Measurements from ENCODE around the gene ACSL5. TPM values are rescaled to one million over a fixed set of nuclear protein-coding genes. Genes with fewer than 3 reads are reported as not detected.

The ACSL5 gene
- polyA plus RNA-seq, 1 of the 3 experiments (the other 2 are of a cell fraction), result 0.08 TPM

DNA sequence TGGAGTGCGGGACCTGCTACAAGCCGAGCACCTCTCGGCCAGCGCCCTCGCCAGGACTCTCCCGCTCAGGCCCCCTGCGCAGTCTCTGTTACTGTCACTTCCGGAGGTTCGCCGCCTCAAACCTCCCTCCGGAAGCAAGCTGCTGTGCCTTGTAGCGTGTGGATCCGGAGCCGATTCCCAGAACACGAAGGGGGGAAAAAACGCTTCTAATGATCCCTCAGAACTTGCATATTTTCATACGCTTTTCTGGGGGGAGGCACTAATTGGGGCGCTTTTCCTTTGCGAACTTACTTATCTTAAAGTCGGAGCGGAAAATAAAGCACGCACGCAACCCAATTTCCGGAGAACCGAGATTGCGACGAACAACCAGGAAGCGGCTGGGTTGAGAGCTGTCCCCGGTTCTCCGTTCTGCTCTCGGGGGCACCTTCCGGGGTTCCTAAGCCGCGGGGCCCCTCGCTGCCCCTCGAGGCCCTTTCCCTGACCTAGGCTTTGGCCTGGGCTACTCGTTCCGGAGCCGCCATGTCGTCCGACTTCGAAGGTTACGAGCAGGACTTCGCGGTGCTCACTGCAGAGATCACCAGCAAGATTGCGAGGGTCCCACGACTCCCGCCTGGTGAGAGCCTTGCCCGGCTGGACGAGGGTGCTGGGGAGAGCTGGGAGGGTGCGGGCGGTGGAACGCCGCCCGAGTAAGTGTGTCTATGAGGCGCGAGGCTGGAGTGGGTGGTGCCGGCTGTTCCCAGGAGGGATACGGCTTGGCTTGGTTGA is 73.1 kb downstream of the ACSL5 start, which contains the start of the genes VTI1A and ZDHHC6 (continued):
- no peak for TF ChIP-seq RXRA (IDR thresholded peaks at IDR 0.05; ENCODE audit: borderline replicate concordance, low read depth)
- TF ChIP-seq TAF1 (IDR thresholded peaks at IDR 0.05; ENCODE audit: borderline replicate concordance, low read depth, low read length), result peak; percentile 43
- no peak for TF ChIP-seq EZH2phosphoT487 (IDR thresholded peaks at IDR 0.05; ENCODE audit: borderline replicate concordance, low read depth)
- no peak for TF ChIP-seq RAD21 (IDR thresholded peaks at IDR 0.05; ENCODE audit: low read length)
- TF ChIP-seq, protein P1, sequence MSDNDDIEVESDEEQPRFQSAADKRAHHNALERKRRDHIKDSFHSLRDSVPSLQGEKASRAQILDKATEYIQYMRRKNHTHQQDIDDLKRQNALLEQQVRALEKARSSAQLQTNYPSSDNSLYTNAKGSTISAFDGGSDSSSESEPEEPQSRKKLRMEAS (IDR thresholded peaks at IDR 0.05; ENCODE audit: low read depth), result peak; percentile 59; the same call in 1 of the 2 replicates
- no peak for TF ChIP-seq FOXJ3 (CRISPR knock-in tag; IDR thresholded peaks at IDR 0.05)
- TF ChIP-seq, protein P2, sequence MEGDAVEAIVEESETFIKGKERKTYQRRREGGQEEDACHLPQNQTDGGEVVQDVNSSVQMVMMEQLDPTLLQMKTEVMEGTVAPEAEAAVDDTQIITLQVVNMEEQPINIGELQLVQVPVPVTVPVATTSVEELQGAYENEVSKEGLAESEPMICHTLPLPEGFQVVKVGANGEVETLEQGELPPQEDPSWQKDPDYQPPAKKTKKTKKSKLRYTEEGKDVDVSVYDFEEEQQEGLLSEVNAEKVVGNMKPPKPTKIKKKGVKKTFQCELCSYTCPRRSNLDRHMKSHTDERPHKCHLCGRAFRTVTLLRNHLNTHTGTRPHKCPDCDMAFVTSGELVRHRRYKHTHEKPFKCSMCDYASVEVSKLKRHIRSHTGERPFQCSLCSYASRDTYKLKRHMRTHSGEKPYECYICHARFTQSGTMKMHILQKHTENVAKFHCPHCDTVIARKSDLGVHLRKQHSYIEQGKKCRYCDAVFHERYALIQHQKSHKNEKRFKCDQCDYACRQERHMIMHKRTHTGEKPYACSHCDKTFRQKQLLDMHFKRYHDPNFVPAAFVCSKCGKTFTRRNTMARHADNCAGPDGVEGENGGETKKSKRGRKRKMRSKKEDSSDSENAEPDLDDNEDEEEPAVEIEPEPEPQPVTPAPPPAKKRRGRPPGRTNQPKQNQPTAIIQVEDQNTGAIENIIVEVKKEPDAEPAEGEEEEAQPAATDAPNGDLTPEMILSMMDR (IDR thresholded peaks at IDR 0.05), result peak; percentile 31; the same call in 1 of the 2 replicates
- TF ChIP-seq SMC3 (IDR thresholded peaks at IDR 0.05; ENCODE audit: low read depth, low read length), result no peak
- TF ChIP-seq, protein P3, sequence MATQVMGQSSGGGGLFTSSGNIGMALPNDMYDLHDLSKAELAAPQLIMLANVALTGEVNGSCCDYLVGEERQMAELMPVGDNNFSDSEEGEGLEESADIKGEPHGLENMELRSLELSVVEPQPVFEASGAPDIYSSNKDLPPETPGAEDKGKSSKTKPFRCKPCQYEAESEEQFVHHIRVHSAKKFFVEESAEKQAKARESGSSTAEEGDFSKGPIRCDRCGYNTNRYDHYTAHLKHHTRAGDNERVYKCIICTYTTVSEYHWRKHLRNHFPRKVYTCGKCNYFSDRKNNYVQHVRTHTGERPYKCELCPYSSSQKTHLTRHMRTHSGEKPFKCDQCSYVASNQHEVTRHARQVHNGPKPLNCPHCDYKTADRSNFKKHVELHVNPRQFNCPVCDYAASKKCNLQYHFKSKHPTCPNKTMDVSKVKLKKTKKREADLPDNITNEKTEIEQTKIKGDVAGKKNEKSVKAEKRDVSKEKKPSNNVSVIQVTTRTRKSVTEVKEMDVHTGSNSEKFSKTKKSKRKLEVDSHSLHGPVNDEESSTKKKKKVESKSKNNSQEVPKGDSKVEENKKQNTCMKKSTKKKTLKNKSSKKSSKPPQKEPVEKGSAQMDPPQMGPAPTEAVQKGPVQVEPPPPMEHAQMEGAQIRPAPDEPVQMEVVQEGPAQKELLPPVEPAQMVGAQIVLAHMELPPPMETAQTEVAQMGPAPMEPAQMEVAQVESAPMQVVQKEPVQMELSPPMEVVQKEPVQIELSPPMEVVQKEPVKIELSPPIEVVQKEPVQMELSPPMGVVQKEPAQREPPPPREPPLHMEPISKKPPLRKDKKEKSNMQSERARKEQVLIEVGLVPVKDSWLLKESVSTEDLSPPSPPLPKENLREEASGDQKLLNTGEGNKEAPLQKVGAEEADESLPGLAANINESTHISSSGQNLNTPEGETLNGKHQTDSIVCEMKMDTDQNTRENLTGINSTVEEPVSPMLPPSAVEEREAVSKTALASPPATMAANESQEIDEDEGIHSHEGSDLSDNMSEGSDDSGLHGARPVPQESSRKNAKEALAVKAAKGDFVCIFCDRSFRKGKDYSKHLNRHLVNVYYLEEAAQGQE (IDR thresholded peaks at IDR 0.05; ENCODE audit: low read depth, low read length), result peak; percentile 77
- TF ChIP-seq JUND (IDR thresholded peaks at IDR 0.05), result no peak
- TF ChIP-seq MEF2A (IDR thresholded peaks at IDR 0.05; ENCODE audit: borderline replicate concordance, low read depth), result no peak
- no peak for TF ChIP-seq SIN3A (IDR thresholded peaks at IDR 0.05; ENCODE audit: borderline replicate concordance, low read depth, low read length)
- TF ChIP-seq, protein P4, sequence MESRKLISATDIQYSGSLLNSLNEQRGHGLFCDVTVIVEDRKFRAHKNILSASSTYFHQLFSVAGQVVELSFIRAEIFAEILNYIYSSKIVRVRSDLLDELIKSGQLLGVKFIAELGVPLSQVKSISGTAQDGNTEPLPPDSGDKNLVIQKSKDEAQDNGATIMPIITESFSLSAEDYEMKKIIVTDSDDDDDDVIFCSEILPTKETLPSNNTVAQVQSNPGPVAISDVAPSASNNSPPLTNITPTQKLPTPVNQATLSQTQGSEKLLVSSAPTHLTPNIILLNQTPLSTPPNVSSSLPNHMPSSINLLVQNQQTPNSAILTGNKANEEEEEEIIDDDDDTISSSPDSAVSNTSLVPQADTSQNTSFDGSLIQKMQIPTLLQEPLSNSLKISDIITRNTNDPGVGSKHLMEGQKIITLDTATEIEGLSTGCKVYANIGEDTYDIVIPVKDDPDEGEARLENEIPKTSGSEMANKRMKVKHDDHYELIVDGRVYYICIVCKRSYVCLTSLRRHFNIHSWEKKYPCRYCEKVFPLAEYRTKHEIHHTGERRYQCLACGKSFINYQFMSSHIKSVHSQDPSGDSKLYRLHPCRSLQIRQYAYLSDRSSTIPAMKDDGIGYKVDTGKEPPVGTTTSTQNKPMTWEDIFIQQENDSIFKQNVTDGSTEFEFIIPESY (IDR thresholded peaks at IDR 0.05; ENCODE audit: borderline replicate concordance, low read depth), result no peak
- no peak for TF ChIP-seq CHD2 (IDR thresholded peaks at IDR 0.05; ENCODE audit: low read length, partially characterized antibody)
